Glomerular endothelial cell (primary cell): ENCODE measurements around the gene IL17RD. TPM values are rescaled to one million over a fixed set of nuclear protein-coding genes. Genes with fewer than 3 reads are reported as not detected.

Experiments used
- DNase-seq: peaks from one replicate; pipeline ENCODE4 v3.0.0-alpha.2; 2011; ENCODE audit warnings: low read depth, low spot score; ENCODE audit errors: extremely low read depth
- total RNA-seq: library from RNA; depleted of rRNA; stranded (reverse); fragments of >200 nt; gene quantifications from 2 replicates; pipeline ENCODE4 v1.2.3, GENCODE V29; 2015

Gene IL17RD
- total RNA-seq, 1 donor from 2014 or later: 2.3 TPM

- no peak for DNase-seq
Observed at GRCh38 chr3:57074135-57074534, 91.0 kb downstream of the IL17RD start.

- DNase-seq: no peak
Observed at GRCh38 chr3:57073628-57074027, 91.5 kb downstream of the IL17RD start.

GRCh38 chr3:57069503-57069902 lies 95.7 kb downstream of the IL17RD start:
- DNase-seq: no peak

GRCh38 chr3:57068437-57069089 lies 96.6 kb downstream of the IL17RD start:
- DNase-seq: no peak

GRCh38 chr3:57066471-57066870 lies 98.7 kb downstream of the IL17RD start:
- DNase-seq: no peak

- no peak for DNase-seq
Observed at GRCh38 chr3:57065588-57065987, 99.6 kb downstream of the IL17RD start.

GRCh38 chr3:57064572-57064971 lies 100.6 kb downstream of the IL17RD start:
- no peak for DNase-seq

- DNase-seq: no peak
Observed at GRCh38 chr3:57064001-57064400, 101.2 kb downstream of the IL17RD start.

GRCh38 chr3:57063032-57063431 lies 102.1 kb downstream of the IL17RD start:
- no peak for DNase-seq

- DNase-seq: no peak
Observed at GRCh38 chr3:57062101-57062631, 103.0 kb downstream of the IL17RD start.

GRCh38 chr3:57061556-57061955 lies 103.6 kb downstream of the IL17RD start:
- no peak for DNase-seq

GRCh38 chr3:57060089-57060821 lies 104.9 kb downstream of the IL17RD start, which contains the start of gene SPATA12:
TSS of gene SPATA12 (plus strand) at chr3:57060664. CDS start at chr3:57073695, 13,031 bp downstream.
- peak; percentile 54 for DNase-seq

- no peak for DNase-seq
Observed at GRCh38 chr3:57059411-57059810, 105.7 kb downstream of the IL17RD start.

GRCh38 chr3:57057351-57057750 lies 107.8 kb downstream of the IL17RD start:
- no peak for DNase-seq

- DNase-seq: no peak
Observed at GRCh38 chr3:57053122-57053521, 112.0 kb downstream of the IL17RD start.

- no peak for DNase-seq
Observed at GRCh38 chr3:57052662-57053061, 112.5 kb downstream of the IL17RD start.

- DNase-seq: no peak
Observed at GRCh38 chr3:57048728-57049127, 116.4 kb downstream of the IL17RD start.

- no peak for DNase-seq
Observed at GRCh38 chr3:57048052-57048671, 117.0 kb downstream of the IL17RD start.

GRCh38 chr3:57046101-57046765 lies 118.9 kb downstream of the IL17RD start:
- no peak for DNase-seq

GRCh38 chr3:57043518-57043917 lies 121.6 kb downstream of the IL17RD start:
- no peak for DNase-seq

- DNase-seq: no peak
Observed at GRCh38 chr3:57041674-57042073, 123.5 kb downstream of the IL17RD start.
